GM12878 (cell line): ENCODE data around the gene ABCA3. TPM values are rescaled to one million over a fixed set of nuclear protein-coding genes. Genes with fewer than 3 reads are reported as not detected.

Source experiments
- ATAC-seq: fragments of 200-7000 bp; cut with Tn5 transposase; 3 replicates; pipeline ENCODE4 v1.9.1; 2020; ENCODE audit warnings: mild to moderate bottlenecking, moderate library complexity
- BruUV-seq: library from RNA; stranded (reverse); fragments of 400-500 nt; replicated peaks from 2 replicates; lab custom pipeline; 2021; lab: Mats Ljungman, UMichigan
- CTCF ChIA-PET: fragments of 300-600 bp; sonication (Branson Sonifier 250); formaldehyde crosslinking; extraction: SDS; loops from one replicate; lab custom pipeline; 2021; ENCODE audit warnings: inconsistent platforms; lab: Yijun Ruan, JAX
- POLR2A ChIA-PET: fragments of 350-600 bp; formaldehyde crosslinking; extraction: SDS; loops from one replicate; lab custom pipeline; 2021; ENCODE audit warnings: inconsistent platforms; lab: Charles Lee
- RAD21 ChIA-PET: fragments of 300-600 bp; sonication (Branson Sonifier 250); formaldehyde crosslinking; loops from one replicate; lab custom pipeline; 2023; ENCODE audit warnings: antibody characterized with exemption; ENCODE audit not compliant: unreplicated experiment; lab: Charles Lee
- SMC1A ChIA-PET: fragments of 300-600 bp; sonication (Branson Sonifier 250); formaldehyde crosslinking; loops from one replicate; lab custom pipeline; 2023; ENCODE audit not compliant: unreplicated experiment, uncharacterized antibody; lab: Charles Lee
- DNase-seq: peaks from one replicate; pipeline ENCODE4 v3.0.0-alpha.2; 2011; ENCODE audit warnings: low read depth, low spot score
- FAIRE-seq: peaks from 3 replicates; lab custom pipeline; 2011; peaks lifted over from hg19 to GRCh38; lab: Jason Lieb, UNC
- H2AFZ ChIP-seq: 2 replicates; pipeline ENCODE4 v1.6.0; 2011; ENCODE audit warnings: low read depth, low read length, control low read depth; ENCODE audit not compliant: control insufficient read depth
- H3K27ac ChIP-seq: 2 replicates; pipeline ENCODE4 v1.5.1; 2011; ENCODE audit warnings: control low read depth; ENCODE audit not compliant: control insufficient read depth, insufficient read depth
- H3K27me3 ChIP-seq, 2 experiments: replicated peaks in 1 of 2; 2 replicates each; pipeline versions ENCODE4 v1.6.0 to v1.6.1; 2011; ENCODE audit warnings: low read length in 1 of 2; ENCODE audit not compliant: control insufficient read depth in 2 of 2, insufficient read depth in 2 of 2
- H3K36me3 ChIP-seq, 2 experiments: 2 replicates each; pipeline ENCODE4 v1.5.1; 2011; ENCODE audit warnings: low read length in 1 of 2; ENCODE audit not compliant: control insufficient read depth in 2 of 2, insufficient read depth in 2 of 2
- H3K4me1 ChIP-seq: 2 replicates; pipeline ENCODE4 v1.6.1; 2011; ENCODE audit warnings: mild to moderate bottlenecking, low read length, moderate library complexity, mixed read lengths; ENCODE audit not compliant: control insufficient read depth, insufficient read depth
- H3K4me2 ChIP-seq: 2 replicates; pipeline ENCODE4 v1.6.0; 2011; ENCODE audit warnings: control low read depth; ENCODE audit not compliant: control insufficient read depth, insufficient read depth
- H3K4me3 ChIP-seq: fragments of 200-600 bp; sonication (generic); 2 replicates; pipeline ENCODE4 v1.5.1; 2016
- H3K79me2 ChIP-seq: 2 replicates; pipeline ENCODE4 v1.6.0; 2011; ENCODE audit warnings: low read length; ENCODE audit not compliant: control insufficient read depth, insufficient read depth
- H3K9ac ChIP-seq: 2 replicates; pipeline ENCODE4 v1.8.0; 2011; ENCODE audit warnings: low read length, control low read depth, mixed read lengths; ENCODE audit not compliant: control insufficient read depth, insufficient read depth
- H3K9me3 ChIP-seq: replicated peaks from 3 replicates; pipeline ENCODE4 v1.5.1; 2011; ENCODE audit warnings: mild to moderate bottlenecking, low read length; ENCODE audit not compliant: control insufficient read depth, insufficient read depth
- H4K20me1 ChIP-seq: 2 replicates; pipeline ENCODE4 v1.6.0; 2011; ENCODE audit not compliant: control insufficient read depth, insufficient read depth
- BCL11A ChIP-seq: IDR thresholded peaks from 2 replicates; pipeline ENCODE4 v1.6.1; 2011; ENCODE audit warnings: low read depth, low read length
- E2F8 ChIP-seq: fragments of 450-650 bp; IDR thresholded peaks from 2 replicates; pipeline ENCODE4 v1.6.1; 2018; ENCODE audit warnings: mild to moderate bottlenecking, low read depth, moderate library complexity; ENCODE audit not compliant: partially characterized antibody
- IRF3 ChIP-seq: fragments of 450-650 bp; IDR thresholded peaks from 2 replicates; pipeline ENCODE4 v1.6.1; 2014; ENCODE audit warnings: mild to moderate bottlenecking
- MYC ChIP-seq: IDR thresholded peaks from 2 replicates; pipeline ENCODE4 v1.6.1; 2011; ENCODE audit warnings: mild to moderate bottlenecking, low read length, moderate library complexity, inconsistent platforms; ENCODE audit not compliant: insufficient read depth, insufficient replicate concordance, insufficient read length, severe bottlenecking
- NFXL1 ChIP-seq: fragments of 450-650 bp; IDR thresholded peaks from 2 replicates; pipeline ENCODE4 v1.6.1; 2017; ENCODE audit warnings: antibody characterized with exemption, mild to moderate bottlenecking, borderline replicate concordance
- POLR2A ChIP-seq: IDR thresholded peaks from 2 replicates; pipeline ENCODE4 v1.6.1; 2011; ENCODE audit warnings: low read depth, mild to moderate bottlenecking, low read length
- PRDM15 ChIP-seq: fragments of 450-650 bp; formaldehyde crosslinking; IDR thresholded peaks from 2 replicates; pipeline ENCODE4 v1.4.0; 2020; ENCODE audit warnings: mild to moderate bottlenecking, moderate library complexity
- USF2 ChIP-seq: IDR thresholded peaks from 2 replicates; pipeline ENCODE4 v1.6.1; 2011; ENCODE audit warnings: low read depth, low read length, improper control_type of control experiment, borderline replicate concordance
- ZBED1 ChIP-seq: IDR thresholded peaks from 2 replicates; pipeline ENCODE4 v1.6.1; 2016; ENCODE audit warnings: borderline replicate concordance
- ZNF687 ChIP-seq: fragments of 450-650 bp; IDR thresholded peaks from 2 replicates; pipeline ENCODE4 v1.6.1; 2017; ENCODE audit warnings: mild to moderate bottlenecking, moderate library complexity
- WGBS: methylation state at CpG from one replicate; pipeline ENCODE4 v1.1.6; 2016; ENCODE audit warnings: low lambda C conversion rate; ENCODE audit not compliant: insufficient replicate concordance, insufficient coverage; ENCODE audit errors: missing lambda C conversion rate; 5-methylcytosine and 5-hydroxymethylcytosine counted together
- in situ Hi-C: fragments of 300-500 bp; cut with MboI; formaldehyde crosslinking; loops from 9 replicates; pipeline ENCODE4 v1.14.3; 2018; ENCODE audit warnings: mixed read lengths
- intact Hi-C: fragments of 100-400 bp; cut with micrococcal nuclease; formaldehyde crosslinking; loops from one replicate; pipeline ENCODE4 v1.14.2; 2022; ENCODE audit not compliant: unreplicated experiment
- polyA plus RNA-seq, 11 experiments: library from polyadenylated mRNA; depleted of rRNA in 4 of 11; unstranded in 6 of 11; stranded (reverse) in 5 of 11; fragments of >200 nt; fragmentation: Nextera tagmentation in 4 of 11; fragmentation: Illumina TruSeq in 1 of 11; extraction: Ambion mirVana in 4 of 11; extraction: Trizol in 1 of 11; gene quantifications; 1 replicate in 1 of 11; 2 replicates in 10 of 11; pipeline versions ENCODE4 v1.2.1 to v1.2.3, GENCODE V29; 2011 to 2016; ENCODE audit warnings: inconsistent platforms in 2 of 11, missing spikeins in 2 of 11, low read depth in 1 of 11
- total RNA-seq, 4 experiments: library from RNA; depleted of rRNA in 3 of 4; stranded (reverse); fragments of >200 nt in 3 of 4; fragmentation: Illumina TruSeq in 1 of 4; extraction: Trizol in 1 of 4; gene quantifications; 2 replicates each; pipeline versions ENCODE4 v1.2.1 to v1.2.3, GENCODE V29; 2013 to 2021

ABCA3 gene
- total and polyA plus RNA-seq, 10 of the 15 experiments (the other 5 are each of a cell fraction or from before 2014, with no cell fraction given), result 0.71 to 17.6 (median 6.7) TPM

GRCh38 chr16:2229632-2230250 lies 110.8 kb downstream of the ABCA3 start:
- peaks cover 4 to 42% of the 10 kb centered on the region in 2 experiments; a peak in 3 of 4 replicates for H3K36me3 ChIP-seq
- ChIA-PET SMC1A (no interaction called here), RAD21 (no interaction called here), POLR2A (interaction anchor here (1.0 kb wide), 1 partner anchor 9 kb away, joined by 5 read pairs; no protein-coding TSS in a partner anchor), CTCF (no interaction called here)
- H3K4me2 ChIP-seq, result no peak overlapping the region
- no peak overlapping the region for H2AFZ ChIP-seq
- no peak overlapping the region for H3K4me3 ChIP-seq
- H3K9me3 ChIP-seq, result no peaks in the 10 kb centered on the region
- no peak overlapping the region for H3K27ac ChIP-seq
- H3K4me1 ChIP-seq, result peaks cover 3% of the 10 kb centered on the region; the same call in 1 of the 2 replicates
- intact Hi-C loops (no loop called here), in situ Hi-C loops (no loop called here)
- H3K79me2 ChIP-seq, result peaks cover 15% of the 10 kb centered on the region
- H3K27me3 ChIP-seq, result no peaks in the 10 kb centered on the region
- 94% methylated on average over 23 of the region's 23 CpGs for WGBS
- no peaks in the 10 kb centered on the region for H4K20me1 ChIP-seq
- no peak for FAIRE-seq
- no peak for DNase-seq
- no peak overlapping the region for H3K9ac ChIP-seq
- no peak for ATAC-seq
- BruUV-seq, result no TSS peak
- no peak for TF ChIP-seq PRDM15 (CRISPR knock-in tag)
- TF ChIP-seq IRF3, result no peak
- no peak; the same call in 1 of the 2 replicates for TF ChIP-seq POLR2A
- TF ChIP-seq BCL11A, result no peak
- no peak for TF ChIP-seq ZNF687
- TF ChIP-seq MYC, result no peak
- no peak for TF ChIP-seq E2F8
- TF ChIP-seq USF2, result no peak
- no peak for TF ChIP-seq NFXL1
- no peak for TF ChIP-seq ZBED1
